IPS-18a (cell line): ENCODE data around the gene GSTO2.

Experiments used
- H3K27ac ChIP-seq: one replicate; pipeline ENCODE4 v1.5.1; 2013; ENCODE audit warnings: low read length
- H3K27me3 ChIP-seq: one replicate; pipeline ENCODE4 v1.6.1; 2013; ENCODE audit warnings: mild to moderate bottlenecking, low read length; ENCODE audit not compliant: control insufficient read depth, insufficient read depth
- H3K36me3 ChIP-seq: one replicate; pipeline ENCODE4 v1.6.1; 2013; ENCODE audit warnings: low read depth, low read length; ENCODE audit not compliant: control insufficient read depth
- H3K4me1 ChIP-seq: one replicate; pipeline ENCODE4 v1.6.1; 2013; ENCODE audit warnings: low read depth, low read length; ENCODE audit not compliant: control insufficient read depth
- H3K4me3 ChIP-seq: one replicate; pipeline ENCODE4 v1.5.1; 2013; ENCODE audit warnings: low read length
- H3K9ac ChIP-seq: one replicate; pipeline ENCODE4 v1.6.1; 2013; ENCODE audit warnings: mild to moderate bottlenecking, low read length, moderate library complexity
- H3K9me3 ChIP-seq: one replicate; pipeline ENCODE4 v1.6.1; 2013; ENCODE audit warnings: low read depth, low read length; ENCODE audit not compliant: control insufficient read depth

Gene GSTO2

DNA sequence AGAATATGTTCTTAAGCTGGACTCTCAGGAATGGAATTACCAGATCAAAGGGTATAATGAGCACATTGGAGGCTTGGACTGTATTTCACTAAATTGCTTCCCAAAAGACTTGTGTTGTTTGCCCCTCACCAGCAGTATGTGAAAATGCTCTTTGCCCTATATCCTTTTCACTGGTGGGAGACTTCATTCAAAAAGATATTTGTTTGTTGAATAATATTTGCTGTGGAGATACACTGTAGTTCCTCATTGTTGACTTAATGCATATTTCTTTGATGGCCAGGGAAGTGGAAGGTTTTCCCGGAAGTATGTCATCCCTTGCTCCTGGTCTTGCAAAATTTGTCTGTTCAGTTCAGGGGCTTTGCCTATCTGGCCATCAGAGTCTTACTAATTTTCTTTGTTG is 19.4 kb downstream of the GSTO2 start:
- H3K9ac ChIP-seq, result no peak overlapping the region
- peaks cover 8% of the 10 kb centered on the region for H3K27me3 ChIP-seq
- no peaks in the 10 kb centered on the region for H3K36me3 ChIP-seq
- H3K27ac ChIP-seq, result no peak overlapping the region
- H3K9me3 ChIP-seq, result no peaks in the 10 kb centered on the region
- no peak overlapping the region for H3K4me3 ChIP-seq
- H3K4me1 ChIP-seq, result peaks cover 5% of the 10 kb centered on the region

GRCh38 chr10:104291439-104291951 is 22.5 kb downstream of the GSTO2 start:
- Histone ChIP-seq H3K4me1 (peaks cover 5% of the 10 kb centered on the region), H3K4me3 (peak overlapping the region; percentile 36), H3K27me3 (peaks cover 8% of the 10 kb centered on the region), H3K9ac (no peak overlapping the region), H3K9me3 (no peaks in the 10 kb centered on the region), H3K36me3 (no peaks in the 10 kb centered on the region), H3K27ac (no peak overlapping the region)

GRCh38 chr10:104293011-104293410 is 24.0 kb downstream of the GSTO2 start:
- Histone ChIP-seq H3K9ac (no peak overlapping the region), H3K27ac (no peak overlapping the region), H3K4me3 (no peak overlapping the region), H3K9me3 (no peaks in the 10 kb centered on the region), H3K4me1 (peaks cover 5% of the 10 kb centered on the region), H3K27me3 (peaks cover 8% of the 10 kb centered on the region), H3K36me3 (no peaks in the 10 kb centered on the region)

GRCh38 chr10:104293781-104294321 is 24.9 kb downstream of the GSTO2 start:
- Histone ChIP-seq H3K4me3 (no peak overlapping the region), H3K4me1 (peaks cover 5% of the 10 kb centered on the region), H3K36me3 (no peaks in the 10 kb centered on the region), H3K27ac (no peak overlapping the region), H3K9ac (no peak overlapping the region), H3K27me3 (peaks cover 8% of the 10 kb centered on the region), H3K9me3 (no peaks in the 10 kb centered on the region)

- no peak overlapping the region for H3K9ac ChIP-seq
- no peak overlapping the region for H3K27ac ChIP-seq
- H3K4me3 ChIP-seq, result no peak overlapping the region
- no peaks in the 10 kb centered on the region for H3K9me3 ChIP-seq
- peaks cover 1% of the 10 kb centered on the region for H3K4me1 ChIP-seq
- H3K36me3 ChIP-seq, result no peaks in the 10 kb centered on the region
- H3K27me3 ChIP-seq, result no peaks in the 10 kb centered on the region
Measured at GRCh38 chr10:104296687-104297436, 27.9 kb downstream of the GSTO2 start.

DNA sequence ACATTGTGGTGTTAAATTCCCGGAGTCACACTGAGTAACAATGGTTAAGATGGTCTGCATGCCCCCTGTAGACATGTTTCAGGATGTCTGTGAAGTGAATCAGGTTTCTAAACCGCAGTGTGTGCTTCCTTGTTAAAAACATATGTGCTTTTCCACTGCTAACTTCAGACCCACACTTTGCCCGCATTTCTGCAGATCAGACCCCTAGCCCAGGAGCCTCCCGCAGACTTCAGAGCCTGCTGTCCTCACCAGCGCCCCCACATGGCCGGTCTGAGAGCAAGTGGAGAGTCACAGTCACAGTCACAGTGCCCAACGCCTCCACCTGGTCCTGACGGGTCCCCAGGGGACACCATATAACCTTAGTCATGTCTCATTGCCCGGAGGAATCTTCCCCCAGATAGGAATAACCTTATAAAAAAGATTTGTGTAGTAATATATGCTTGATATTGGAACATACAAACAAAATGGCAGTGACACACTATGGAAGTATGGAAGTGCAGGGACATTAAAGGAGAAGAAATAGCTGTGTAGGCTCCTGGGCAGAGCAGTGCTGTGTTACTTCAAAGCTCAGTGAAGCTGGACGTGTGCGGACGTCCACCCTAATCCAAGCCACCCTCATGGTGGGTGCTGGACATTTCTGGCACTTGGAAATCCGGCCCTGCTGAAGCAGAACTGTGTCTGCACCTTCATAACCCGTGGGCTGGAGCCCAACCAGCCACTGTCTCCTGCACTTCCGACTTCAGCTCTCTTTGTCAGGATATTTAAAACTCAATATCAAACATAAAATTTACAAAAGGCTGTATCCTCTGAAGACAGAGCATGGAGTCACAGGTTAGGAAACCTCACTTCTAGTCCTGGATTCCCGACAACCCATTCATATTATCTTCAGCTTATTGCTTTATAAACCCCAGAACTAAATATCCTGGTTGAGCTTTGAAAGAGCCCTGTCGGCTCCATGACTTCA is 29.0 kb downstream of the GSTO2 start:
- no peak overlapping the region for H3K27ac ChIP-seq
- H3K36me3 ChIP-seq, result no peaks in the 10 kb centered on the region
- H3K9ac ChIP-seq, result no peak overlapping the region
- no peak overlapping the region for H3K4me3 ChIP-seq
- H3K4me1 ChIP-seq, result no peaks in the 10 kb centered on the region
- H3K9me3 ChIP-seq, result no peaks in the 10 kb centered on the region
- no peaks in the 10 kb centered on the region for H3K27me3 ChIP-seq

- Histone ChIP-seq H3K9ac (no peak overlapping the region), H3K4me1 (no peaks in the 10 kb centered on the region), H3K4me3 (no peak overlapping the region), H3K27ac (no peak overlapping the region), H3K9me3 (peaks cover 4% of the 10 kb centered on the region), H3K36me3 (no peaks in the 10 kb centered on the region), H3K27me3 (no peaks in the 10 kb centered on the region)
Measured at GRCh38 chr10:104299031-104299904, 30.3 kb downstream of the GSTO2 start.

GRCh38 chr10:104300002-104300735 is 31.2 kb downstream of the GSTO2 start:
- H3K36me3 ChIP-seq, result no peaks in the 10 kb centered on the region
- peaks cover 4% of the 10 kb centered on the region for H3K9me3 ChIP-seq
- H3K9ac ChIP-seq, result no peak overlapping the region
- no peak overlapping the region for H3K4me3 ChIP-seq
- H3K27ac ChIP-seq, result no peak overlapping the region
- H3K4me1 ChIP-seq, result no peaks in the 10 kb centered on the region
- no peaks in the 10 kb centered on the region for H3K27me3 ChIP-seq

GRCh38 chr10:104300736-104301292 is 31.8 kb downstream of the GSTO2 start:
- H3K27ac ChIP-seq, result no peak overlapping the region
- no peaks in the 10 kb centered on the region for H3K27me3 ChIP-seq
- H3K4me3 ChIP-seq, result no peak overlapping the region
- peaks cover 4% of the 10 kb centered on the region for H3K9me3 ChIP-seq
- H3K36me3 ChIP-seq, result no peaks in the 10 kb centered on the region
- peaks cover 2% of the 10 kb centered on the region for H3K4me1 ChIP-seq
- H3K9ac ChIP-seq, result no peak overlapping the region

GRCh38 chr10:104301907-104302690 is 33.1 kb downstream of the GSTO2 start:
- H3K27ac ChIP-seq, result no peak overlapping the region
- H3K9me3 ChIP-seq, result peaks cover 4% of the 10 kb centered on the region
- no peak overlapping the region for H3K9ac ChIP-seq
- no peak overlapping the region for H3K4me3 ChIP-seq
- H3K4me1 ChIP-seq, result peaks cover 5% of the 10 kb centered on the region
- H3K27me3 ChIP-seq, result no peaks in the 10 kb centered on the region
- no peaks in the 10 kb centered on the region for H3K36me3 ChIP-seq
